ENCODE measurements around the gene ENO4. TPM values are rescaled to one million over a fixed set of nuclear protein-coding genes. Genes with fewer than 3 reads are reported as not detected.

ENO4 gene
- total RNA-seq, 1 donor from 2014 or later, result 0.07 TPM

- H3K4me3 Mint-ChIP-seq, result no peak overlapping the region
- CTCF ChIA-PET, result no interaction called here
- no peaks in the 10 kb centered on the region for H3K9me3 Mint-ChIP-seq
These were observed 19.6 kb upstream of the ENO4 start for GRCh38 chr10:116829711-116830110.

GRCh38 chr10:116831086-116831485 is 18.2 kb upstream of the ENO4 start:
- ATAC-seq (ENCODE audit: low read depth) (no peak), DNase-seq (no peak)
- peaks cover 23% of the 10 kb centered on the region for H3K36me3 Mint-ChIP-seq (ENCODE audit: low read depth)
- no peaks in the 10 kb centered on the region for H3K9me3 Mint-ChIP-seq
- POLR2A ChIA-PET, result no interaction called here
- H3K4me3 Mint-ChIP-seq, result no peak overlapping the region
- intact Hi-C loops (cut with micrococcal nuclease), result no loop called here
- no peaks in the 10 kb centered on the region for H3K4me1 Mint-ChIP-seq
- CTCF ChIA-PET, result no interaction called here
- TF ChIP-seq CTCF (IDR thresholded peaks at IDR 0.05), result no peak
- H3K27me3 Mint-ChIP-seq, result no peaks in the 10 kb centered on the region
- H3K27ac Mint-ChIP-seq, result no peak overlapping the region

More at GRCh38 chr10:116829711-116830110, 19.6 kb upstream of the ENO4 start:
- Mint-ChIP-seq H3K4me1 (no peaks in the 10 kb centered on the region), H3K27ac (no peak overlapping the region), H3K27me3 (no peaks in the 10 kb centered on the region), H3K36me3 (ENCODE audit: low read depth) (peaks cover 23% of the 10 kb centered on the region)
- POLR2A ChIA-PET, result no interaction called here
- ATAC-seq (ENCODE audit: low read depth) (no peak), DNase-seq (no peak)
- intact Hi-C loops (cut with micrococcal nuclease), result no loop called here
- no peak for TF ChIP-seq CTCF (IDR thresholded peaks at IDR 0.05)

GRCh38 chr10:116831790-116832189 is 17.5 kb upstream of the ENO4 start:
- H3K36me3 Mint-ChIP-seq (ENCODE audit: low read depth), result peaks cover 23% of the 10 kb centered on the region
- ChIA-PET CTCF (no interaction called here), POLR2A (no interaction called here)
- ATAC-seq (ENCODE audit: low read depth) (no peak), DNase-seq (no peak)
- no peaks in the 10 kb centered on the region for H3K27me3 Mint-ChIP-seq
- no peaks in the 10 kb centered on the region for H3K9me3 Mint-ChIP-seq
- TF ChIP-seq CTCF (IDR thresholded peaks at IDR 0.05), result no peak
- no peak overlapping the region for H3K4me3 Mint-ChIP-seq
- intact Hi-C loops (cut with micrococcal nuclease), result no loop called here
- H3K4me1 Mint-ChIP-seq, result no peaks in the 10 kb centered on the region
- no peak overlapping the region for H3K27ac Mint-ChIP-seq

- Mint-ChIP-seq H3K27ac (no peak overlapping the region), H3K4me1 (peaks cover 12% of the 10 kb centered on the region), H3K27me3 (no peaks in the 10 kb centered on the region), H3K9me3 (no peaks in the 10 kb centered on the region), H3K36me3 (ENCODE audit: low read depth) (peaks cover 20% of the 10 kb centered on the region), H3K4me3 (no peak overlapping the region)
- no peak for DNase-seq
- ChIA-PET POLR2A (no interaction called here), CTCF (no interaction called here)
- no peak for ATAC-seq (ENCODE audit: low read depth)
- intact Hi-C loops (cut with micrococcal nuclease), result no loop called here
- TF ChIP-seq CTCF (IDR thresholded peaks at IDR 0.05), result no peak
These were observed 15.0 kb upstream of the ENO4 start for GRCh38 chr10:116833986-116834985.

GRCh38 chr10:116835658-116836057 is 13.6 kb upstream of the ENO4 start:
- DNase-seq, result no peak
- H3K36me3 Mint-ChIP-seq (ENCODE audit: low read depth), result peaks cover 20% of the 10 kb centered on the region
- H3K9me3 Mint-ChIP-seq, result no peaks in the 10 kb centered on the region
- no peak for ATAC-seq (ENCODE audit: low read depth)
- ChIA-PET CTCF (no interaction called here), POLR2A (no interaction called here)
- H3K27ac Mint-ChIP-seq, result no peak overlapping the region
- no peak overlapping the region for H3K4me3 Mint-ChIP-seq
- intact Hi-C loops (cut with micrococcal nuclease), result no loop called here
- H3K4me1 Mint-ChIP-seq, result peaks cover 14% of the 10 kb centered on the region
- H3K27me3 Mint-ChIP-seq, result no peaks in the 10 kb centered on the region
- TF ChIP-seq CTCF (IDR thresholded peaks at IDR 0.05), result no peak
